ENCODE results near the gene LHFPL2.
A peak's percentile ranks its signal among the peaks of the same experiment; 100 is the strongest.

DNA sequence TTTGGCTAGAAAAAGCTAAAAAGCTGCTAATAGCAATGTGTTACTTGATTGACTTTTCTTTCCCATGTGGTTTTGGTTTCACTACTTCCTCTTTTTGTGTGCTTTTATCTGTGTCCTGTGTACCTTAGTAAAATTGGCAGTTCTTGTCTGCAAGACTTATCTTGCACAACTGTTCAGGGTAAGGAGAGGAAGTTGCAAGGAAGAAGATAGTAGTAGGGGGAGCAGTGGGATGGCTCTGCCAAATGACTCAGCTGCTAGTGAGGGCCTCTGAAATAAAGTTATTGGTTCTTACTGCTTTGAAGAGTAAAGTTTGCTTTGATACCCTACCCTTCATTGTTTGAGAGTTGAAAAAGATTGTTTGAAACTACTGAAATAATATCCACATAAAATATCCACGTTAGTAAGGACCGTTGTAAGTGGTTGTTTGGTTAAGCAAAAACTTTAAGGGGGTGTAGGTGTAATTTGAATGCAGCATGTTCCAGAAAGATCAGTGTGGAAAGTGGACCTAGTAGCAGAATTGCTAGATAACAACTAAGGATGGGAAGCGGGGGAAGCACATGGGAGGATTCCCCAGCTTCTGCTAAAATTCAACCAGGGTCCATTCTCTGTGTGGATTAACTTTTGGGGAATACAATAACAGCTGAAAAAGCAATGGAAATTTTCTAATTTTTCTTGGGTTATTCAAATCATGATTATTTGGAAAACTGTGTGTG lies 164.6 kb downstream of the LHFPL2 start:
- TF ChIP-seq CTCF (conservative IDR thresholded peaks at IDR 0.05; ENCODE audit: low read depth in 2 of 2) (no peak), JUNB (IDR thresholded peaks at IDR 0.05; ENCODE audit: unreplicated experiment) (no peak), POLR2AphosphoS5 (IDR thresholded peaks at IDR 0.05; ENCODE audit: low read depth) (0 out of 2 replicates have a peak, but pooled peaks have one; percentile 6), EZH2 (IDR thresholded peaks at IDR 0.05; ENCODE audit: low read depth, unreplicated experiment) (no peak), EZH2phosphoT487 (IDR thresholded peaks at IDR 0.05; ENCODE audit: unreplicated experiment) (no peak), NANOG (IDR thresholded peaks at IDR 0.05; ENCODE audit: borderline replicate concordance) (no peak), CREB1 (CRISPR knock-in tag; IDR thresholded peaks at IDR 0.05; ENCODE audit: low read depth) (no peak), ZNF331 (CRISPR knock-in tag; IDR thresholded peaks at IDR 0.05; ENCODE audit: low read depth) (no peak)
- TF ChIP-seq, protein P1, sequence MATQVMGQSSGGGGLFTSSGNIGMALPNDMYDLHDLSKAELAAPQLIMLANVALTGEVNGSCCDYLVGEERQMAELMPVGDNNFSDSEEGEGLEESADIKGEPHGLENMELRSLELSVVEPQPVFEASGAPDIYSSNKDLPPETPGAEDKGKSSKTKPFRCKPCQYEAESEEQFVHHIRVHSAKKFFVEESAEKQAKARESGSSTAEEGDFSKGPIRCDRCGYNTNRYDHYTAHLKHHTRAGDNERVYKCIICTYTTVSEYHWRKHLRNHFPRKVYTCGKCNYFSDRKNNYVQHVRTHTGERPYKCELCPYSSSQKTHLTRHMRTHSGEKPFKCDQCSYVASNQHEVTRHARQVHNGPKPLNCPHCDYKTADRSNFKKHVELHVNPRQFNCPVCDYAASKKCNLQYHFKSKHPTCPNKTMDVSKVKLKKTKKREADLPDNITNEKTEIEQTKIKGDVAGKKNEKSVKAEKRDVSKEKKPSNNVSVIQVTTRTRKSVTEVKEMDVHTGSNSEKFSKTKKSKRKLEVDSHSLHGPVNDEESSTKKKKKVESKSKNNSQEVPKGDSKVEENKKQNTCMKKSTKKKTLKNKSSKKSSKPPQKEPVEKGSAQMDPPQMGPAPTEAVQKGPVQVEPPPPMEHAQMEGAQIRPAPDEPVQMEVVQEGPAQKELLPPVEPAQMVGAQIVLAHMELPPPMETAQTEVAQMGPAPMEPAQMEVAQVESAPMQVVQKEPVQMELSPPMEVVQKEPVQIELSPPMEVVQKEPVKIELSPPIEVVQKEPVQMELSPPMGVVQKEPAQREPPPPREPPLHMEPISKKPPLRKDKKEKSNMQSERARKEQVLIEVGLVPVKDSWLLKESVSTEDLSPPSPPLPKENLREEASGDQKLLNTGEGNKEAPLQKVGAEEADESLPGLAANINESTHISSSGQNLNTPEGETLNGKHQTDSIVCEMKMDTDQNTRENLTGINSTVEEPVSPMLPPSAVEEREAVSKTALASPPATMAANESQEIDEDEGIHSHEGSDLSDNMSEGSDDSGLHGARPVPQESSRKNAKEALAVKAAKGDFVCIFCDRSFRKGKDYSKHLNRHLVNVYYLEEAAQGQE (IDR thresholded peaks at IDR 0.05; ENCODE audit: unreplicated experiment) = no peak
- TF ChIP-seq, protein P2, sequence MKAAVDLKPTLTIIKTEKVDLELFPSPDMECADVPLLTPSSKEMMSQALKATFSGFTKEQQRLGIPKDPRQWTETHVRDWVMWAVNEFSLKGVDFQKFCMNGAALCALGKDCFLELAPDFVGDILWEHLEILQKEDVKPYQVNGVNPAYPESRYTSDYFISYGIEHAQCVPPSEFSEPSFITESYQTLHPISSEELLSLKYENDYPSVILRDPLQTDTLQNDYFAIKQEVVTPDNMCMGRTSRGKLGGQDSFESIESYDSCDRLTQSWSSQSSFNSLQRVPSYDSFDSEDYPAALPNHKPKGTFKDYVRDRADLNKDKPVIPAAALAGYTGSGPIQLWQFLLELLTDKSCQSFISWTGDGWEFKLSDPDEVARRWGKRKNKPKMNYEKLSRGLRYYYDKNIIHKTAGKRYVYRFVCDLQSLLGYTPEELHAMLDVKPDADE (IDR thresholded peaks at IDR 0.05) = no peak
- TF ChIP-seq, protein P3, sequence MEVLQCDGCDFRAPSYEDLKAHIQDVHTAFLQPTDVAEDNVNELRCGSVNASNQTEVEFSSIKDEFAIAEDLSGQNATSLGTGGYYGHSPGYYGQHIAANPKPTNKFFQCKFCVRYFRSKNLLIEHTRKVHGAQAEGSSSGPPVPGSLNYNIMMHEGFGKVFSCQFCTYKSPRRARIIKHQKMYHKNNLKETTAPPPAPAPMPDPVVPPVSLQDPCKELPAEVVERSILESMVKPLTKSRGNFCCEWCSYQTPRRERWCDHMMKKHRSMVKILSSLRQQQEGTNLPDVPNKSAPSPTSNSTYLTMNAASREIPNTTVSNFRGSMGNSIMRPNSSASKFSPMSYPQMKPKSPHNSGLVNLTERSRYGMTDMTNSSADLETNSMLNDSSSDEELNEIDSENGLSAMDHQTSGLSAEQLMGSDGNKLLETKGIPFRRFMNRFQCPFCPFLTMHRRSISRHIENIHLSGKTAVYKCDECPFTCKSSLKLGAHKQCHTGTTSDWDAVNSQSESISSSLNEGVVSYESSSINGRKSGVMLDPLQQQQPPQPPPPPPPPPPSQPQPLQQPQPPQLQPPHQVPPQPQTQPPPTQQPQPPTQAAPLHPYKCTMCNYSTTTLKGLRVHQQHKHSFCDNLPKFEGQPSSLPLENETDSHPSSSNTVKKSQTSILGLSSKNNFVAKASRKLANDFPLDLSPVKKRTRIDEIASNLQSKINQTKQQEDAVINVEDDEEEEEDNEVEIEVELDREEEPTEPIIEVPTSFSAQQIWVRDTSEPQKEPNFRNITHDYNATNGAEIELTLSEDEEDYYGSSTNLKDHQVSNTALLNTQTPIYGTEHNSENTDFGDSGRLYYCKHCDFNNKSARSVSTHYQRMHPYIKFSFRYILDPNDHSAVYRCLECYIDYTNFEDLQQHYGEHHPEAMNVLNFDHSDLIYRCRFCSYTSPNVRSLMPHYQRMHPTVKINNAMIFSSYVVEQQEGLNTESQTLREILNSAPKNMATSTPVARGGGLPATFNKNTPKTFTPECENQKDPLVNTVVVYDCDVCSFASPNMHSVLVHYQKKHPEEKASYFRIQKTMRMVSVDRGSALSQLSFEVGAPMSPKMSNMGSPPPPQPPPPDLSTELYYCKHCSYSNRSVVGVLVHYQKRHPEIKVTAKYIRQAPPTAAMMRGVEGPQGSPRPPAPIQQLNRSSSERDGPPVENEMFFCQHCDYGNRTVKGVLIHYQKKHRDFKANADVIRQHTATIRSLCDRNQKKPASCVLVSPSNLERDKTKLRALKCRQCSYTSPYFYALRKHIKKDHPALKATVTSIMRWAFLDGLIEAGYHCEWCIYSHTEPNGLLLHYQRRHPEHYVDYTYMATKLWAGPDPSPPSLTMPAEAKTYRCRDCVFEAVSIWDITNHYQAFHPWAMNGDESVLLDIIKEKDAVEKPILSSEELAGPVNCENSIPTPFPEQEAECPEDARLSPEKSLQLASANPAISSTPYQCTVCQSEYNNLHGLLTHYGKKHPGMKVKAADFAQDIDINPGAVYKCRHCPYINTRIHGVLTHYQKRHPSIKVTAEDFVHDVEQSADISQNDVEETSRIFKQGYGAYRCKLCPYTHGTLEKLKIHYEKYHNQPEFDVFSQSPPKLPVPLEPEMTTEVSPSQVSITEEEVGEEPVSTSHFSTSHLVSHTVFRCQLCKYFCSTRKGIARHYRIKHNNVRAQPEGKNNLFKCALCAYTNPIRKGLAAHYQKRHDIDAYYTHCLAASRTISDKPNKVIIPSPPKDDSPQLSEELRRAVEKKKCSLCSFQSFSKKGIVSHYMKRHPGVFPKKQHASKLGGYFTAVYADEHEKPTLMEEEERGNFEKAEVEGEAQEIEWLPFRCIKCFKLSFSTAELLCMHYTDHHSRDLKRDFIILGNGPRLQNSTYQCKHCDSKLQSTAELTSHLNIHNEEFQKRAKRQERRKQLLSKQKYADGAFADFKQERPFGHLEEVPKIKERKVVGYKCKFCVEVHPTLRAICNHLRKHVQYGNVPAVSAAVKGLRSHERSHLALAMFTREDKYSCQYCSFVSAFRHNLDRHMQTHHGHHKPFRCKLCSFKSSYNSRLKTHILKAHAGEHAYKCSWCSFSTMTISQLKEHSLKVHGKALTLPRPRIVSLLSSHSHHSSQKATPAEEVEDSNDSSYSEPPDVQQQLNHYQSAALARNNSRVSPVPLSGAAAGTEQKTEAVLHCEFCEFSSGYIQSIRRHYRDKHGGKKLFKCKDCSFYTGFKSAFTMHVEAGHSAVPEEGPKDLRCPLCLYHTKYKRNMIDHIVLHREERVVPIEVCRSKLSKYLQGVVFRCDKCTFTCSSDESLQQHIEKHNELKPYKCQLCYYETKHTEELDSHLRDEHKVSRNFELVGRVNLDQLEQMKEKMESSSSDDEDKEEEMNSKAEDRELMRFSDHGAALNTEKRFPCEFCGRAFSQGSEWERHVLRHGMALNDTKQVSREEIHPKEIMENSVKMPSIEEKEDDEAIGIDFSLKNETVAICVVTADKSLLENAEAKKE (CRISPR knock-in tag; IDR thresholded peaks at IDR 0.05) = no peak
